CD14-positive monocyte (primary cell): Measurements from ENCODE around the gene TMEM140. TPM values are rescaled to one million over a fixed set of nuclear protein-coding genes. Genes with fewer than 3 reads are reported as not detected.

Experiments used
- DNase-seq, 3 donors: peaks; one replicate each; pipeline ENCODE4 v3.0.0-alpha.2; 2011 to 2022
- H2AFZ ChIP-seq: 2 replicates; pipeline ENCODE4 v1.6.0; 2012; ENCODE audit warnings: mild to moderate bottlenecking, low read depth, low read length, inconsistent platforms; ENCODE audit not compliant: insufficient read depth, poor library complexity, severe bottlenecking
- H3K27ac ChIP-seq, 2 donors: 1 replicate in 1 of 2; 2 replicates in 1 of 2; pipeline ENCODE4 v1.5.1; 2012 to 2013; ENCODE audit warnings: low read length in 2 of 2, control low read depth in 1 of 2, inconsistent platforms in 1 of 2, low read depth in 1 of 2, mild to moderate bottlenecking in 1 of 2
- H3K27me3 ChIP-seq, 2 donors: one replicate each; pipeline versions ENCODE4 v1.6.0 to v1.6.1; 2011 to 2013; ENCODE audit warnings: low read length in 2 of 2; ENCODE audit not compliant: control insufficient read depth in 2 of 2, insufficient read depth in 2 of 2
- H3K36me3 ChIP-seq, 2 donors: replicated peaks in 1 of 2; 1 replicate in 1 of 2; 2 replicates in 1 of 2; pipeline versions ENCODE4 v1.5.1 to v1.6.1; 2012 to 2013; ENCODE audit warnings: low read length in 2 of 2, control low read depth in 1 of 2, inconsistent platforms in 1 of 2, mild to moderate bottlenecking in 1 of 2; ENCODE audit not compliant: insufficient read depth in 2 of 2, control insufficient read depth in 1 of 2
- H3K4me1 ChIP-seq, 2 donors: 1 replicate in 1 of 2; 2 replicates in 1 of 2; pipeline versions ENCODE4 v1.5.1 to v1.6.1; 2012 to 2013; ENCODE audit warnings: low read length in 2 of 2, control low read depth in 1 of 2, inconsistent platforms in 1 of 2, mild to moderate bottlenecking in 1 of 2, moderate library complexity in 1 of 2; ENCODE audit not compliant: insufficient read depth in 2 of 2, control insufficient read depth in 1 of 2
- H3K4me2 ChIP-seq: replicated peaks from 2 replicates; pipeline ENCODE3; 2012; ENCODE audit warnings: low read length, moderate library complexity, mild to moderate bottlenecking; ENCODE audit not compliant: poor library complexity, severe bottlenecking; ENCODE audit errors: extremely low read depth
- H3K4me3 ChIP-seq, 3 experiments: fragments of 200-600 bp in 1 of 3; sonication (generic) in 1 of 3; replicated peaks in 1 of 3; 1 replicate in 2 of 3; 2 replicates in 1 of 3; pipeline ENCODE4 v1.5.1; 2011 to 2013; ENCODE audit warnings: low read length in 3 of 3, mild to moderate bottlenecking in 3 of 3, control low read depth in 2 of 3, low read depth in 2 of 3, inconsistent platforms in 1 of 3, moderate library complexity in 1 of 3
- H3K79me2 ChIP-seq: 2 replicates; pipeline ENCODE4 v1.6.0; 2012; ENCODE audit warnings: mild to moderate bottlenecking, control low read depth, inconsistent platforms, low read length, moderate library complexity; ENCODE audit not compliant: insufficient read depth
- H3K9ac ChIP-seq: 2 replicates; pipeline ENCODE4 v1.6.0; 2017; ENCODE audit warnings: low read length, mild to moderate bottlenecking; ENCODE audit not compliant: insufficient read depth, poor library complexity, severe bottlenecking
- H3K9me3 ChIP-seq, 2 donors: replicated peaks in 1 of 2; 1 replicate in 1 of 2; 2 replicates in 1 of 2; pipeline versions ENCODE4 v1.5.1 to v1.6.1; 2012 to 2013; ENCODE audit warnings: low read length in 2 of 2, control low read depth in 1 of 2; ENCODE audit not compliant: control insufficient read depth in 1 of 2, insufficient read depth in 1 of 2
- H4K20me1 ChIP-seq: 2 replicates; pipeline ENCODE4 v1.6.0; 2012; ENCODE audit warnings: mild to moderate bottlenecking, low read length, control low read depth, moderate library complexity; ENCODE audit not compliant: insufficient read depth
- H3K27ac Mint-ChIP-seq, 7 donors: one replicate each; pipeline ENCODE4 v1.8.0; 2020; ENCODE audit warnings: mild to moderate bottlenecking in 7 of 7, mixed read lengths in 7 of 7, moderate library complexity in 6 of 7, inconsistent platforms in 2 of 7
- H3K27me3 Mint-ChIP-seq, 3 donors: one replicate each; pipeline ENCODE4 v1.8.0; 2021 to 2022; ENCODE audit warnings: low read depth in 3 of 3, mild to moderate bottlenecking in 3 of 3, mixed read lengths in 3 of 3, moderate library complexity in 3 of 3, inconsistent platforms in 1 of 3
- H3K36me3 Mint-ChIP-seq, 2 donors: one replicate each; pipeline ENCODE4 v1.8.0; 2020; ENCODE audit warnings: mixed read lengths in 2 of 2, inconsistent platforms in 1 of 2, mild to moderate bottlenecking in 1 of 2
- H3K4me1 Mint-ChIP-seq: one replicate; pipeline ENCODE4 v1.8.0; 2020; ENCODE audit warnings: mild to moderate bottlenecking, mixed read lengths
- H3K4me3 Mint-ChIP-seq, 2 donors: one replicate each; pipeline ENCODE4 v1.8.0; 2020; ENCODE audit warnings: mild to moderate bottlenecking in 2 of 2, mixed read lengths in 2 of 2, moderate library complexity in 1 of 2
- H3K9me3 Mint-ChIP-seq, 7 donors: one replicate each; pipeline ENCODE4 v1.8.0; 2020 to 2022; ENCODE audit warnings: mixed read lengths in 7 of 7, mild to moderate bottlenecking in 6 of 7, moderate library complexity in 6 of 7, inconsistent platforms in 2 of 7
- WGBS: methylation state at CpG from one replicate; pipeline ENCODE4 v1.1.5; 2013; ENCODE audit warnings: missing lambda C conversion rate; ENCODE audit not compliant: insufficient coverage; 5-methylcytosine and 5-hydroxymethylcytosine counted together
- intact Hi-C, 2 donors: fragments of 100-400 bp; cut with micrococcal nuclease; formaldehyde crosslinking; loops; one replicate each; pipeline versions ENCODE4 v1.15.0 to v1.15.1; 2023
- polyA plus RNA-seq, 3 donors: library from polyadenylated mRNA; depleted of rRNA in 1 of 3; unstranded in 2 of 3; stranded (reverse) in 1 of 3; fragments of 300-500 nt in 2 of 3; fragments of >200 nt in 1 of 3; fragmentation: Illumina TruSeq in 2 of 3; gene quantifications; 1 replicate in 2 of 3; 2 replicates in 1 of 3; pipeline ENCODE4 v1.2.3, GENCODE V29; 2012 to 2021
- TF ChIP-seq, protein P1 (sequence below): fragments of 200-600 bp; IDR thresholded peaks from one replicate; pipeline ENCODE4 v1.8.0; 2022; ENCODE audit warnings: antibody characterized with exemption, mild to moderate bottlenecking

The TMEM140 gene
- polyA plus RNA-seq, 3 donors, result 2.9 to 14.7 (median 10.6) TPM

DNA sequence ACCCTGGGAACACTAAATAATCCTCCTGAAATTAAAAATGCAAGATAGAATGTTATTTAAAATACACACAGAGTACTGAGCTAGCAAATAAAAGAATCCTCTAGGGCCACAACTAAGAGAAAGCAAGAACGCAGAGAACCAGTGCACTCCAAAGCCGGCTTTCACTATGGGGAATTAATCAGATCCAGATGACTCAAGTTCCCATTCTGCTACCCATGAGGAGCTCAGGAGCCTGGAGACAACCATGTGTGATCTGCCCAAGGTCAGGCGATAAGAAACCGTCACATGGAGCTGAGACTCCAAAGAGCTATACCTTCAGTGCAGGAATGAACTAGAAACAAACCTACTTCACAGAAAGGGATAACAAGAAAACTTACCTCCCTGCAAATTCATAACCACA, 42.1 kb downstream of the TMEM140 start:
- H3K79me2 ChIP-seq, result no peaks in the 10 kb centered on the region
- Mint-ChIP-seq H3K36me3 (peaks cover 99 to 100% of the 10 kb centered on the region in 2 donors), H3K27me3 (no peaks in the 10 kb centered on the region), H3K9me3 (peaks cover 0 to 5% (median 0%) of the 10 kb centered on the region in 7 donors), H3K4me3 (no peak overlapping the region), H3K27ac (no peak overlapping the region), H3K4me1 (no peaks in the 10 kb centered on the region)
- no peak overlapping the region for H3K27ac ChIP-seq
- no peak overlapping the region for H3K4me3 ChIP-seq
- intact Hi-C loops, result loop anchor here in 1 of 2 donors (5.0 kb wide), 1 partner anchor 472 kb away; the partner anchor contains the start of gene STMP1
- peaks cover 94 to 100% of the 10 kb centered on the region in 2 donors for H3K36me3 ChIP-seq
- no peaks in the 10 kb centered on the region for H4K20me1 ChIP-seq
- WGBS, result 96% methylated on average over 4 of the region's 4 CpGs
- no peak for DNase-seq
- no peak overlapping the region for H3K9ac ChIP-seq
- no peaks in the 10 kb centered on the region for H3K4me1 ChIP-seq
- no peaks in the 10 kb centered on the region for H3K9me3 ChIP-seq
- TF ChIP-seq, protein P1, sequence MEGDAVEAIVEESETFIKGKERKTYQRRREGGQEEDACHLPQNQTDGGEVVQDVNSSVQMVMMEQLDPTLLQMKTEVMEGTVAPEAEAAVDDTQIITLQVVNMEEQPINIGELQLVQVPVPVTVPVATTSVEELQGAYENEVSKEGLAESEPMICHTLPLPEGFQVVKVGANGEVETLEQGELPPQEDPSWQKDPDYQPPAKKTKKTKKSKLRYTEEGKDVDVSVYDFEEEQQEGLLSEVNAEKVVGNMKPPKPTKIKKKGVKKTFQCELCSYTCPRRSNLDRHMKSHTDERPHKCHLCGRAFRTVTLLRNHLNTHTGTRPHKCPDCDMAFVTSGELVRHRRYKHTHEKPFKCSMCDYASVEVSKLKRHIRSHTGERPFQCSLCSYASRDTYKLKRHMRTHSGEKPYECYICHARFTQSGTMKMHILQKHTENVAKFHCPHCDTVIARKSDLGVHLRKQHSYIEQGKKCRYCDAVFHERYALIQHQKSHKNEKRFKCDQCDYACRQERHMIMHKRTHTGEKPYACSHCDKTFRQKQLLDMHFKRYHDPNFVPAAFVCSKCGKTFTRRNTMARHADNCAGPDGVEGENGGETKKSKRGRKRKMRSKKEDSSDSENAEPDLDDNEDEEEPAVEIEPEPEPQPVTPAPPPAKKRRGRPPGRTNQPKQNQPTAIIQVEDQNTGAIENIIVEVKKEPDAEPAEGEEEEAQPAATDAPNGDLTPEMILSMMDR, result no peak
- no peak overlapping the region for H2AFZ ChIP-seq
- H3K4me2 ChIP-seq, result no peak overlapping the region
- H3K27me3 ChIP-seq, result no peaks in the 10 kb centered on the region

DNA sequence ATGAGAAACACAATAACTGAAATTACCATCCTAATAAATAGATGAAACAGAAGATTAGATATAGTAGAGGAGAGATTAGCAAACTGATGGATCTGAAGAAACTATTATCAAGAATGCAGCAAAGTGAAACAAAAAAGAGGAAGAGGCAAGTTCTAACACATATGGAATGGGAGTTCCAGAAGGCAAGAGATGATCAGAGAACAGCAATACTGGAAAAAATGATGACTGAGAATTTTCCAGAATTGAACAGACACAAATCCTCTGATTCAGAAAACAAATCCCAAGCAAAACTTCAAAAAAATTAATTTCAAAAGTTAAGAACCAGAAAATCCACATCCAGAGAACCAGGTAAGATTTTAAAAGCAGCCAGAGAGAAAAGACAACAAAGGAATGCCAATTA, 42.8 kb downstream of the TMEM140 start:
- H3K4me3 Mint-ChIP-seq, result no peak overlapping the region
- no peak overlapping the region for H3K27ac Mint-ChIP-seq
- H3K4me2 ChIP-seq, result no peak overlapping the region
- DNase-seq, result no peak
- no peaks in the 10 kb centered on the region for H4K20me1 ChIP-seq
- peaks cover 0 to 5% (median 0%) of the 10 kb centered on the region in 7 donors for H3K9me3 Mint-ChIP-seq
- no peaks in the 10 kb centered on the region for H3K27me3 Mint-ChIP-seq
- no peak overlapping the region for H2AFZ ChIP-seq
- H3K4me1 Mint-ChIP-seq, result no peaks in the 10 kb centered on the region
- TF ChIP-seq, protein P1, result no peak
- H3K27me3 ChIP-seq, result no peaks in the 10 kb centered on the region
- peaks cover 93 to 100% of the 10 kb centered on the region in 2 donors for H3K36me3 ChIP-seq
- H3K9ac ChIP-seq, result no peak overlapping the region
- intact Hi-C loops, result loop anchor here in 1 of 2 donors (5.0 kb wide), 1 partner anchor 472 kb away; the partner anchor contains the start of gene STMP1
- no peaks in the 10 kb centered on the region for H3K4me1 ChIP-seq
- H3K27ac ChIP-seq, result no peak overlapping the region
- no peaks in the 10 kb centered on the region for H3K9me3 ChIP-seq
- no peak overlapping the region for H3K4me3 ChIP-seq
- no peaks in the 10 kb centered on the region for H3K79me2 ChIP-seq
- H3K36me3 Mint-ChIP-seq, result peaks cover 98 to 100% of the 10 kb centered on the region in 2 donors
